Testis (tissue), 2 donors: ENCODE data around the gene PHF12.

Experiments
- CTCF ChIP-seq, 3 experiments: fragments of 450-650 bp in 2 of 3; fragments of 200-600 bp in 1 of 3; sonication (generic) in 1 of 3; IDR thresholded peaks; one replicate each; pipeline ENCODE4 v1.5.1; 2016 to 2019; ENCODE audit warnings: antibody characterized with exemption in 3 of 3, mild to moderate bottlenecking in 2 of 3, moderate library complexity in 1 of 3
- POLR2A ChIP-seq: fragments of 450-650 bp; IDR thresholded peaks from one replicate; pipeline ENCODE4 v1.6.1; 2017; ENCODE audit warnings: antibody characterized with exemption, mild to moderate bottlenecking, moderate library complexity

- TF ChIP-seq CTCF (IDR thresholded peaks at IDR 0.05) (no peak), POLR2A (no peak)
These were observed 2.5 kb downstream of the PHF12 start for GRCh38 chr17:28948873-28949184.
